ENCODE data around the gene SETD7.
"Not testable (repeated sequence)": the region's sequence is repeated elsewhere in the genome, so short reads cannot be mapped to it uniquely, and the experiment has no call there.

Gene SETD7

DNA sequence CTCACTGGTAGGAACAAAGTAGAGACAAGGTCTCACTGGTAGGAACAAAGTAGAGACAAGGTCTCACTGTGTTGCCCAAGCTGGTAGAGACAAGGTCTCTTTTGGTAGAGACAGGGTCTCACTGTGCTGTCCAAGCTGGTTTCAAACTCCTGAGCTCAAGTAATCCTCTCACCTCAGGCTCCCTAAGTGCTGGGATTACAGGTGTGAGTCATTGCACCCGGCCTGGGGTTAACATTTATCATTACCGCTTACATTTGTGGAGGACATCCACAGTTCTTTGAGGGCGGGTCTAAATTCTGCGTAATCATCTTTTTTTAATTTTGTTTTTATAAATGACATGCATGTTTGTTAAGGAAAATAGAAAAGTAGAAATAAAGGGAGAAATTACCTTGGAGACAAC, 90.1 kb downstream of the SETD7 start:
- DNase-seq (ENCODE audit: low read depth), result no peak
- TF ChIP-seq CTCF (IDR thresholded peaks at IDR 0.05; ENCODE audit: low read depth, low read length, missing control alignments), result no peak

GRCh38 chr4:139464512-139464911, 91.5 kb downstream of the SETD7 start:
- not testable (repeated sequence) for H3K4me3 ChIP-seq (ENCODE audit: low read depth, low read length); DNase-seq (ENCODE audit: low read depth)

More for the DNA sequence above, 90.1 kb downstream of the SETD7 start:
- no peak overlapping the region for H3K4me3 ChIP-seq (ENCODE audit: low read depth, low read length)

GRCh38 chr4:139461022-139461628, 94.9 kb downstream of the SETD7 start:
- no peak overlapping the region for H3K4me3 ChIP-seq (ENCODE audit: low read depth, low read length)
- no peak for TF ChIP-seq CTCF (IDR thresholded peaks at IDR 0.05; ENCODE audit: low read depth, low read length, missing control alignments)
- DNase-seq (ENCODE audit: low read depth), result no peak

- TF ChIP-seq CTCF (IDR thresholded peaks at IDR 0.05; ENCODE audit: low read depth, low read length, missing control alignments), result no peak
- no peak for DNase-seq (ENCODE audit: low read depth)
- no peak overlapping the region for H3K4me3 ChIP-seq (ENCODE audit: low read depth, low read length)
Observed at GRCh38 chr4:139460565-139460964, 95.5 kb downstream of the SETD7 start.

DNA sequence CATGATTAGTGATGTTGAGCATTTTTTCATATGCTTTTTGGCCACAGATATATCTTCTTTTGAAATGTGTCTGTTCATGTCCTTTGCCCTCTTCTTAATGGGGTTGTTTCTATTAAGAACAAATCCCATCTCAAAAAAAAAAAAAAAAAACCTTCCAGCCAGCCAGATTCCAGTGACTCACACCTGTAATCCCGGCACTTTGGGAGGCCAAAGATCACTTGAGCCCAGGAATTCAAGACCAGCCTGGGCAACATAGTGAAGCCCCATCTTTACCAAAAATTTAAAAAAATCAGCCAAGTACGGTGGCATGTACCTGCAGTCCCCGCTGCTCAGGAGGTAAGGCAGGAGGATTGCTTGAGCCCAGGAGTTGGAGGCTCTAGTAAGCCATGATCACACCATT, 97.0 kb downstream of the SETD7 start:
- no peak for TF ChIP-seq CTCF (IDR thresholded peaks at IDR 0.05; ENCODE audit: low read depth, low read length, missing control alignments)
- DNase-seq (ENCODE audit: low read depth), result no peak
- no peak overlapping the region for H3K4me3 ChIP-seq (ENCODE audit: low read depth, low read length)

DNA sequence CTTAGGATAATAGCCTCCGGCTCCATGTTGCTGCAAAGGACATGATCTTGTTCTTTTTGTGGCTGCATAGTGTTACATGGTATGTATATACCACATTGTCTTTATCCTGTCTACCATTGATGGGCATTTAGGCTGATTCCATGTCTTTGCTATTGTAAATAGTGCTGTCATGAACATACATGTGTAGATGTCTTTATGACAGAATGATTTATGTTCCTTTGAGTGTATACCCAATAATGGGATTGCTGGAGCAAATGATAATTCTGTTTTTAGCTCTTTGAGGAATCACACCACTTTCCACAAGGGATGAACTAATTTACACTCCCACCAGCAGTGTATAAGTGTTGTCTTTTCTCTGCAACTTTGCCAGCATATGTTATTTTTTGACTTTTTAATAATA, 97.5 kb downstream of the SETD7 start:
- no peak overlapping the region for H3K4me3 ChIP-seq (ENCODE audit: low read depth, low read length)
- TF ChIP-seq CTCF (IDR thresholded peaks at IDR 0.05; ENCODE audit: low read depth, low read length, missing control alignments), result no peak
- no peak for DNase-seq (ENCODE audit: low read depth)

DNA sequence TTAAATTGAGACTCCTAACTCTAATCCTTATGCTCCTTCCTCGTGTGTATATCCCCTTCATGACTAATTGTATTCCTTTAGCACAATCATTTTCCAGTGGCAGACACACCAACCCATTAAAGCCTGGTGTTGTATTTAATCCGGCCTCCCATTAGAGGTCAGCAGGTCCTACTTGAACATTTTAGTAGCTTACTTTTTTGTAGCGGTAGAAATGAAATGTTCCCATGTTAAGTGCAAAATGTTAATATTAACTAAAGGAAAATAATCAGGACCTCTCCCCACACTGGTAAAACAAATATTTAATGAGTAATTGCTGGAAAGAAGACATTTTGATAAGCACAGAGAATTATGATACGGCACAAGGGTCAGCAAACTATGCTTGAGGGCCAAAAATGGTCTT, 98.7 kb downstream of the SETD7 start:
- DNase-seq (ENCODE audit: low read depth), result no peak
- no peak overlapping the region for H3K4me3 ChIP-seq (ENCODE audit: low read depth, low read length)
- no peak for TF ChIP-seq CTCF (IDR thresholded peaks at IDR 0.05; ENCODE audit: low read depth, low read length, missing control alignments)

Measured in GM12864 (cell line).